Upper lobe of left lung (tissue), 6 donors: ENCODE measurements around the gene ENDOV. TPM values are rescaled to one million over a fixed set of nuclear protein-coding genes. Genes with fewer than 3 reads are reported as not detected.

ENCODE experiments used
- ATAC-seq, 2 donors: fragments of 200-7000 bp; cut with Tn5 transposase; one replicate each; pipeline ENCODE4 v1.9.1; 2022; ENCODE audit warnings: mild to moderate bottlenecking in 2 of 2, moderate library complexity in 2 of 2; ENCODE audit not compliant: low FRiP score in 2 of 2
- DNase-seq, 2 donors: peaks; one replicate each; pipeline ENCODE4 v3.0.0-alpha.2; 2019 to 2020
- H3K27ac ChIP-seq, 4 donors: fragments of 200-600 bp; sonication (generic); one replicate each; pipeline ENCODE4 v1.5.1; 2016 to 2019
- H3K27me3 ChIP-seq, 4 donors: fragments of 200-600 bp; sonication (generic); one replicate each; pipeline ENCODE4 v1.5.1; 2017 to 2019
- H3K36me3 ChIP-seq, 4 donors: fragments of 200-600 bp; sonication (generic); one replicate each; pipeline ENCODE4 v1.5.1; 2016 to 2019
- H3K4me1 ChIP-seq, 4 donors: fragments of 200-600 bp; sonication (generic); one replicate each; pipeline ENCODE4 v1.5.1; 2018 to 2019
- H3K4me3 ChIP-seq, 4 donors: fragments of 200-600 bp; sonication (generic); one replicate each; pipeline ENCODE4 v1.5.1; 2017 to 2019; ENCODE audit warnings: mild to moderate bottlenecking in 2 of 4, moderate library complexity in 1 of 4
- H3K9me3 ChIP-seq, 4 donors: fragments of 200-600 bp; sonication (generic); one replicate each; pipeline ENCODE4 v1.5.1; 2018 to 2019
- CTCF ChIP-seq, 6 experiments: fragments of 450-650 bp in 4 of 6; fragments of 200-600 bp in 2 of 6; sonication (generic) in 2 of 6; IDR thresholded peaks; one replicate each; pipeline ENCODE4 v1.5.1; 2016 to 2019; ENCODE audit warnings: antibody characterized with exemption in 6 of 6
- EP300 ChIP-seq, 4 donors: sonication (generic); formaldehyde crosslinking; IDR thresholded peaks; one replicate each; pipeline ENCODE4 v1.5.1; 2017; ENCODE audit warnings: antibody characterized with exemption in 4 of 4, control low read depth in 2 of 4
- POLR2A ChIP-seq, 4 donors: fragments of 450-650 bp; IDR thresholded peaks; one replicate each; pipeline ENCODE4 v1.5.1; 2016 to 2017; ENCODE audit warnings: antibody characterized with exemption in 4 of 4, mild to moderate bottlenecking in 2 of 4
- POLR2AphosphoS5 ChIP-seq, 2 donors: sonication (generic); formaldehyde crosslinking; IDR thresholded peaks; one replicate each; pipeline ENCODE4 v1.5.1; 2017; ENCODE audit warnings: antibody characterized with exemption in 2 of 2
- WGBS, 2 donors: methylation state at CpG; one replicate each; pipeline ENCODE4 v1.1.5; 2017 to 2018; 5-methylcytosine and 5-hydroxymethylcytosine counted together
- total RNA-seq, 6 donors: library from RNA; depleted of rRNA in 4 of 6; stranded (reverse); fragments of >200 nt in 4 of 6; gene quantifications; one replicate each; pipeline versions ENCODE4 v1.1.0 to v1.2.1, GENCODE V29; 2016 to 2021
- donor health status: DM: no; HTN: no; CAD: no; lungs with moderate emphysema.
- donor health status: DM: no; HTN: yes; CAD: no; lungs with severe emphysema.

Gene ENDOV
- total RNA-seq, 6 donors from 2014 or later, result 16.7 to 93.2 (median 25.6) TPM

DNA sequence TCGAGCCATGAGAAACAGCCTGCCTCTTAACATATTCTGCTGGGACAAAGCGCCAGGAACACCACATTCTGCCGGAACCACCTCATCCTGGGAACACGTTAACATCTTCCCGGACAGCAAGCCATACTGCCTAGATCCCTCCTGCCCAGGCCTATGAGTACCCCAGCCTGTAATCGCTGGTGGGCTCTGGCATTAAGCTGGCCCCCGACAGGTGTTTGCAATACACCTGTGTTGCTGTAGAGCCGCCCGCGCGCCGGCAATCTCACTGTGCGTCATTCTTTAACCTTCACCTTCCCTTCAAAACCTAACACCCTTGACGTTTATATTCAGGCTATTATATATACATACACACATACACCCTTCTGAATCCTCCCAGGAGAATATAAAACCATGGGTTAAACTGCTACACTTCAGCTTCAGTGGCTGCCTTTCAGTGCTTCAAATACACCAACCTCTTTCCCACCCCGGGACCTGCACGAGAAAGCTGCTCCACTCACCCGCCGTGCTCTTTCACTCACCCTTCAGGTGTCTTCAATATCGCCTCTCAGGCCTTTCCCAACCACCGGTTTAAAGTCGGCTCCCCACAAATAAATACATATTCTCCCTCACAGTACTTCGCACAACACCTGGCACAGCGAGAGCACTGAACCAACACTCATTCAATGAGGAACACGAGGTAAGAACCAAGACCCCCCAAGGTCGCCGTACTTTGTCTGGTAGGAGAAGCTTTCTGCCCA lies 1.0 kb upstream of the ENDOV start:
- 42 to 45% methylated on average over 26 of the region's 26 CpGs for WGBS, 2 donors
- DNase-seq, result peak in 1 of 2 donors; percentile 77
- Histone ChIP-seq H3K4me3 (peak overlapping the region in 3 of 4 donors; percentile 84 to 98 (median 87)), H3K27ac (peak overlapping the region in 2 of 4 donors; percentile 94 to 97), H3K27me3 (no peaks in the 10 kb centered on the region), H3K4me1 (peaks cover 23 to 42% (median 27%) of the 10 kb centered on the region in 4 donors), H3K9me3 (no peaks in the 10 kb centered on the region), H3K36me3 (peaks cover 0 to 20% (median 6%) of the 10 kb centered on the region in 4 donors)
- ATAC-seq, result no peak
- TF ChIP-seq POLR2A (IDR thresholded peaks at IDR 0.05) (no peak), POLR2AphosphoS5 (IDR thresholded peaks at IDR 0.05) (no peak), EP300 (IDR thresholded peaks at IDR 0.05) (no peak), CTCF (IDR thresholded peaks at IDR 0.05) (no peak)

GRCh38 chr17:80414508-80414802 lies 512 bp upstream of the ENDOV start:
- 2 to 3% methylated on average over 8 to 14 of the region's 15 CpGs for WGBS, 2 donors
- H3K27ac ChIP-seq, result peak overlapping the region; percentile 94 to 98 (median 96)
- ATAC-seq, result no peak

GRCh38 chr17:80415626-80416137 lies 715 bp downstream of the ENDOV start:
- Histone ChIP-seq H3K27ac (peak overlapping the region; percentile 94 to 98 (median 96)), H3K27me3 (no peaks in the 10 kb centered on the region), H3K9me3 (no peaks in the 10 kb centered on the region), H3K36me3 (peaks cover 0 to 32% (median 8%) of the 10 kb centered on the region in 4 donors), H3K4me3 (peak overlapping the region; percentile 84 to 98 (median 86)), H3K4me1 (peaks cover 23 to 42% (median 25%) of the 10 kb centered on the region in 4 donors)
- TF ChIP-seq POLR2AphosphoS5 (IDR thresholded peaks at IDR 0.05) (no peak), CTCF (IDR thresholded peaks at IDR 0.05) (no peak), EP300 (IDR thresholded peaks at IDR 0.05) (no peak), POLR2A (IDR thresholded peaks at IDR 0.05) (no peak)
- 12 to 13% methylated on average over 20 to 25 of the region's 39 CpGs for WGBS, 2 donors
- ATAC-seq (peak in 1 of 2 donors; percentile 51), DNase-seq (no peak)

More at GRCh38 chr17:80414508-80414802, 512 bp upstream of the ENDOV start:
- no peak for DNase-seq
- no peaks in the 10 kb centered on the region for H3K9me3 ChIP-seq
- H3K36me3 ChIP-seq, result peaks cover 0 to 24% (median 6%) of the 10 kb centered on the region in 4 donors
- H3K4me1 ChIP-seq, result peaks cover 23 to 42% (median 25%) of the 10 kb centered on the region in 4 donors
- no peaks in the 10 kb centered on the region for H3K27me3 ChIP-seq
- H3K4me3 ChIP-seq, result peak overlapping the region; percentile 84 to 98 (median 86)
- TF ChIP-seq POLR2AphosphoS5 (IDR thresholded peaks at IDR 0.05) (no peak), EP300 (IDR thresholded peaks at IDR 0.05) (no peak), CTCF (IDR thresholded peaks at IDR 0.05) (no peak), POLR2A (IDR thresholded peaks at IDR 0.05) (no peak)

DNA sequence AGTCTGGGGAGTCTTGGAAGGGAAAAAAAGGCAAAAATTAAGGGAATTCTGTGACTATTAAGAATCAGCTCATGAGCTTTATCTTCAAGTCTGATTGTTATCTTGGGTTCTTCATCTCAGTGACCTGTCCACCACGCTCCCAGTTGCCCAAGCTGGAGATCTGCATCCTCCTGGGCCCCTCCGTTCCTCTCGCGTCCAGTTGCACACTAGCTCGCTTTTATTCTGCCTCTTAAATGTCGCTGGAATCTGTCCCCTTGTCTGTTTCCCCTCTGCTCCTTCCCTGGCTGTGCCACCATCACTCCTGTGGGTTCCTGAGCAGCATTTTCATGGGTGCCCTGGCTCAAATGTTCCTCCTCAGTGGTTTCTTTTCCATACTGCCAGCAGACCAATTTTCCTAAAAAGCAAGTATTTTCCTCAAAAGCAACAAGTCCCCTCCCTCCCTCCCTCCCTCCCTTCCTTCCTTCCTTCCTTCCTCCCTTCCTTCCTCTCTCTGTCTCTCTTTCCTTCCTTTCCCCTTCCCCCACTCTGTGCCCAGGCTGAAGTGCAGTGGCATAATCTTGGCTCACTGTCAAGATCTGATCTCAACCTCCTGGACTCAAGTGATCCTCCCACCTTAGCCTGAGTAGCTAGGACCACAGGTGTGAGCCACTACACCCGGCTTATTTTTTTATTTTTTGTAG lies 1.4 kb downstream of the ENDOV start:
- no peak for TF ChIP-seq POLR2AphosphoS5 (IDR thresholded peaks at IDR 0.05)
- TF ChIP-seq CTCF (IDR thresholded peaks at IDR 0.05), result no peak
- TF ChIP-seq POLR2A (IDR thresholded peaks at IDR 0.05), result no peak
- no peak for TF ChIP-seq EP300 (IDR thresholded peaks at IDR 0.05)
- no peaks in the 10 kb centered on the region for H3K27me3 ChIP-seq
- no peak for DNase-seq
- H3K4me1 ChIP-seq, result peaks cover 23 to 42% (median 25%) of the 10 kb centered on the region in 4 donors
- no peaks in the 10 kb centered on the region for H3K9me3 ChIP-seq
- 74 to 76% methylated on average over 7 of the region's 7 CpGs for WGBS, 2 donors
- no peak overlapping the region for H3K27ac ChIP-seq
- H3K36me3 ChIP-seq, result peaks cover 0 to 32% (median 8%) of the 10 kb centered on the region in 4 donors
- no peak for ATAC-seq
- peak overlapping the region in 3 of 4 donors; percentile 84 to 98 (median 87) for H3K4me3 ChIP-seq
